Transverse colon (tissue), 4 donors: ENCODE results near the gene NBAS.

Experiments used
- EP300 ChIP-seq: sonication (generic); formaldehyde crosslinking; IDR thresholded peaks from one replicate; pipeline ENCODE4 v1.6.1; 2017; ENCODE audit warnings: antibody characterized with exemption, low read depth
- POLR2A ChIP-seq: fragments of 450-650 bp; IDR thresholded peaks from one replicate; pipeline ENCODE4 v1.6.1; 2016; ENCODE audit warnings: antibody characterized with exemption, mild to moderate bottlenecking, moderate library complexity
- POLR2AphosphoS5 ChIP-seq, 3 donors: sonication (generic); formaldehyde crosslinking; IDR thresholded peaks; one replicate each; pipeline ENCODE4 v1.6.1; 2016; ENCODE audit warnings: antibody characterized with exemption in 3 of 3
- TF ChIP-seq, protein P1 (sequence below), 5 experiments: fragments of 200-600 bp in 3 of 5; fragments of 450-650 bp in 2 of 5; sonication (generic) in 3 of 5; IDR thresholded peaks; 1 replicate in 2 of 5; 2 replicates in 3 of 5; pipeline ENCODE4 v1.5.1; 2016 to 2017; ENCODE audit warnings: antibody characterized with exemption in 5 of 5, inconsistent platforms in 3 of 5, mild to moderate bottlenecking in 2 of 5, moderate library complexity in 1 of 5

DNA sequence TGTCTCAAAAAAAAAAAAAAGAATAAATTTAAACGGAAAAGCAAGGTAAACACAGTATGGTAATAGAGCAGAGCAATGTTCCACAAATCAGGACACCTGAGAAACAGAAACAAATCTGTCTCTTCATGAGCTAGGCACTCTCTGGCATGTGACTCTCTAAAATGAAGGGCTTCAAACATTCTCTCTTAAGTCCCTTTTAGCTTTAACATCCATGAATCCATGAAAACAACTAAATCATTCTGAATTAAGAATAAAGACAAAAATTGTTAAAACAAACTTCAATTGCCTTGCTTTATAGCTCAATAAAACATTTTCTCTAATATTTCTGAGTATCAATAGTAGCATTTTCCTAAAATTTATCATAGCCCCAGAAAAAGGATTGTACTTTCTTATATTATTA, 132.1 kb downstream of the NBAS start:
- TF ChIP-seq, protein P1, sequence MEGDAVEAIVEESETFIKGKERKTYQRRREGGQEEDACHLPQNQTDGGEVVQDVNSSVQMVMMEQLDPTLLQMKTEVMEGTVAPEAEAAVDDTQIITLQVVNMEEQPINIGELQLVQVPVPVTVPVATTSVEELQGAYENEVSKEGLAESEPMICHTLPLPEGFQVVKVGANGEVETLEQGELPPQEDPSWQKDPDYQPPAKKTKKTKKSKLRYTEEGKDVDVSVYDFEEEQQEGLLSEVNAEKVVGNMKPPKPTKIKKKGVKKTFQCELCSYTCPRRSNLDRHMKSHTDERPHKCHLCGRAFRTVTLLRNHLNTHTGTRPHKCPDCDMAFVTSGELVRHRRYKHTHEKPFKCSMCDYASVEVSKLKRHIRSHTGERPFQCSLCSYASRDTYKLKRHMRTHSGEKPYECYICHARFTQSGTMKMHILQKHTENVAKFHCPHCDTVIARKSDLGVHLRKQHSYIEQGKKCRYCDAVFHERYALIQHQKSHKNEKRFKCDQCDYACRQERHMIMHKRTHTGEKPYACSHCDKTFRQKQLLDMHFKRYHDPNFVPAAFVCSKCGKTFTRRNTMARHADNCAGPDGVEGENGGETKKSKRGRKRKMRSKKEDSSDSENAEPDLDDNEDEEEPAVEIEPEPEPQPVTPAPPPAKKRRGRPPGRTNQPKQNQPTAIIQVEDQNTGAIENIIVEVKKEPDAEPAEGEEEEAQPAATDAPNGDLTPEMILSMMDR (IDR thresholded peaks at IDR 0.05): no peak
- TF ChIP-seq POLR2A (no peak), POLR2AphosphoS5 (IDR thresholded peaks at IDR 0.05) (no peak), EP300 (no peak)
